Measurements from ENCODE around the gene TPPP2.

DNA sequence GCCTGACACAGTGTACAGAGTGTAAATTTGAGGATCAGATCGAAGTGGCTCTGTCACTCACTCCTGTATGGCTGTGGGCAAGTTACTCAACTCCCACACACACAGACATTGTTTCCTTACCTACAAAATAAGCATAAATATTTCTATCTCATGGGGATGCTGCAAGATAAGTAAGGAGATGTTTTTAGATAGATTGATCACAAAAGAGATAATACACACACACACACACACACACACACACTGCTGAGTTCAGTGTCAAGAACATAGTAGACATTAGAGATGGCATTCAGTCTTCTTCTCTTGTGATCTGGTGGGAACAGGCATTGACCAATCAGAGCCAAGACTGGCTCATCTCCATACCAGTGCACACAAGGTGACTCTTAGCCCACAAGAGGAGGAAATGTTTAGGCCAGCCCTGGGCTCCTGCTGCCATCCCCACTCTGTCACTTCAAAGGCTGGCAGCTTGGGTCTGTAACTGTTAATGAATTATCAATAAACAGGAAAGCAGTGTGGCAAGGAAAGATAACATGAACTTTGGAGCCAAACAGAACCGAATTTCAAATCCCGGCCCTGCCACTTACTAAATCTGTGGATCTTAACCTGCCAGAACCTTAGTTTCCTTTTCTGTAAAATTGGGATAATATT is 24.2 kb downstream of the TPPP2 start:
- TF ChIP-seq EZH2phosphoT487 (IDR thresholded peaks at IDR 0.05; ENCODE audit: insufficient read depth, low read depth) (no peak), EZH2 (IDR thresholded peaks at IDR 0.05; ENCODE audit: insufficient read depth, poor library complexity, severe bottlenecking) (no peak)

All from GM23248 (cell line).